HG03039 (cell line): ENCODE data around the gene SEC62.
"Not testable (repeated sequence)": the region's sequence is repeated elsewhere in the genome, so short reads cannot be mapped to it uniquely, and the experiment has no call there.

ENCODE experiments used
- ATAC-seq: cut with Tn5 transposase; IDR thresholded peaks from one replicate; pipeline ENCODE4 v1.9.1; 2021; ENCODE audit warnings: mild to moderate bottlenecking, moderate library complexity; ENCODE audit not compliant: unreplicated experiment

Gene SEC62

DNA sequence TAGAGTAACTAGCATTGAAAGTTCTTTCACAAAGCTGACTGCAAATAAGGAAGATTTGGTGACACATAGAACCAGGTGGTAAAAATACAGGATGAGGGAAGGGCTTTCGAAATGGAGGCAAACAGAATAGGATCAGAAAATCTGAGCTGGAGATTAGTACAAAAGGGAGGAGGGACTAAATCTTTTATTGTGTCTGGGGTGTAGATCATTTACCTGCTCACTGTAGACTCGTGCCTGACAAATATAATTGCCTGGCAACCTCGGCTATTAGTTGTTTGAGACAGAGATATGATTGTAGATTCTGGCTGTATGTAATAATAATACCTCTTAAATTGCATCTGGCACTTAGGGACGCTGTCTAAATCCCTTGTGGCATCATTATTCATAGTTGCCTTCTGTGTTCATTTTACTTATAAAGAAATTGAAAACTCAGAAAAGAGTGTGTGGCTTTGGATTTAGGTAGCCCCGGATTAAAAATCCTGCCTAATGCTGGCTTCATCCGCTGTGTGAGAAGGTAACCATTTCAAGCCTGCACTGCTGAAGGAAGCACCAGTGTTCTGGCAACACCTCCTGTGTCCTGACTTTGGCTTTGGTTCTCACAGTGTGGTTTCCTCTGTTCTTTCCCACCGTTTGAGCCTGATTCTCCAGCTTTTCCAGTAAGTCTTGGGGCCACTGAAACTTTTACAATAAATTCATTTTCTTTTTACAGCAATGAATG lies 46.2 kb downstream of the SEC62 start:
- ATAC-seq, result no peak

- no peak for ATAC-seq
Observed at GRCh38 chr3:170016057-170016456, 49.5 kb downstream of the SEC62 start.

DNA sequence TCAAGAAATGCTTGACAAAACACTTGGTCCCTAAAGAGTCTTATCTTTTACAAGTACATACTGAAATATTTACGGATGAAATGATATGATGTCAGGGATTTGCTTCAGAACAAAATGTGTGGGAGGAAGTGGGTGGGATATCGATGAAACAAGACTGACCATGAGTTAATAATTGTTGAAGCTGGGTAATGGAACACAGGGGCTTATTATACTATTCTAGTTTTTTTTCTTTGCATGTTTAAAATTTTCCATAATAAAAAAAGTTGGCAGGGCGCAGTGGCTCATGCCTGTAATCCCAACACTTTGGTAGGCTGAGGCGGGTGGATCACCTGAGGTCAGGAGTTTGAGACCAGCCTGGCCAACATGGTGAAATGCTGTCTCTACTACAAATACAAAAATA lies 52.7 kb downstream of the SEC62 start:
- ATAC-seq, result not testable (repeated sequence)

DNA sequence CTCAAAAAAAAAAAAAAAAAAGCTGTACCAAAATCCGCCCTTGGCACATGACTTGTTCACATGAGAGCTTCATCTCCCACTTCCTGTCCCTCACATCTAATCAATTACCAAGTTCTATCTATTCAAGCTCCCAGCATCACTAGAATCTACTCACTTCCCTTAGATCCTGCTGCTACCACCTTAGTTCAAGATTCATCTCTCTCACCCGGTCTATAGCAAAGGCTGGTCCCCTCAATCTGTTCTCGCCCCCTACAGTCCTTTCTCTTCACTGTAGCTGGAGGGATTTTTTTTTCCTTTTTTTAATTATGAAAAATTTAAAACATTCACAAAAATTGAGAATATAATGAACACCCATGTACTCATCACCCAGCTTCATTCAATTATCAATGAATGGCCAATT lies 54.5 kb downstream of the SEC62 start:
- ATAC-seq, result no peak

GRCh38 chr3:170022336-170022735 lies 55.7 kb downstream of the SEC62 start:
- no peak for ATAC-seq

GRCh38 chr3:170023165-170023564 lies 56.6 kb downstream of the SEC62 start:
- ATAC-seq, result no peak

- no peak for ATAC-seq
Observed at GRCh38 chr3:170024581-170024980, 58.0 kb downstream of the SEC62 start.

- no peak for ATAC-seq
Observed at GRCh38 chr3:170027233-170028102, 60.9 kb downstream of the SEC62 start.

DNA sequence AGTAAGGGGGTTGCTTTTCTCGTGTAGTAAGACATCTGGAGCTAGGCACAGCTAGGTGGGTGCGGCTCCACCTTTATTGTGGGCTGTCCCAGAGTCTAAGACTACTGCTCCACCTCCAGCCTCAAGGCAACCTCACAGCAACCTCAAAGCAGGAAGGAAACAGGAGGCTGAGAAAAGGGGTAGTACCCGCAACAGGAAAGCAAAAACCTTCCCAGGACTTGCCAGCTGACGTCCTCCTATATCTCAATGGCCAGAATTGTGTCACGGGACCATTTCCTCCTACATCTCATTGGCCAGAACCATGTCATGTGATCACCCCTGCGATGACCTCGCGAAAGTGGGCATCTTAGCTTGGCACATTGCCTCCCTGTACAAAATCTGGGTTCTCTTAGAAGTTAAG lies 66.9 kb downstream of the SEC62 start:
- ATAC-seq, result no peak

GRCh38 chr3:170037463-170038433 lies 71.1 kb downstream of the SEC62 start, which contains the start of gene GPR160:
TSS of gene GPR160 (plus strand) at chr3:170037995. CDS start at chr3:170083973, 45,978 bp downstream.
- ATAC-seq, result peak; percentile 83

DNA sequence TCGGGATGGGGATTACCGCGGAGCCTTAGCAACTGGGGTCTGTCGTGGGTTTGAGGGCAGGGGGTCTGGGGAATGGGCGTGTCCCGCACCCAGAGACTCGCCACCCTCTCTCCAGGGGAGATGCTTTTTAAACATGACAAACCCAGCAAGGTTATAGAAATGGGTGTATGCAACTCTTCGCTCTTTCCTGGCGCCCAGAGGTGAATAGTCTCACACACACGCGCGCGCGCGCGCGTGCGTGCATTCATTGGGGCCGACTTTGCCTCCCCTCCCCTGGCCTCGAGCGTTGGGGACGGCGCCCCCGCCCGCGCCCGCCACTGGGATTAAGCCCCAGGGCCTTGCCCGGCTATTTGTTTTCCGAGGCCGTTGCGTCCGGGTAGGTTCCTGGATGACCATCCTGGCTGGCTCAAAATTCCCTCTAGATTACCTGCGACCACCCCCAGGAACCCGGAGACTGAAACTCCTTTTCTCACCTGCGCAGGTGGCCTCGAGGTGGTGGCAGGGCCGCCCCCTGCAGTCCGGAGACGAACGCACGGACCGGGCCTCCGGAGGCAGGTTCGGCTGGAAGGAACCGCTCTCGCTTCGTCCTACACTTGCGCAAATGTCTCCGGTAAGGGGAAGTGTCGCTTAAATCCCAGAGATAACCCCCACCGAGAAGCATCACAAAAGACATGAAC lies 72.0 kb downstream of the SEC62 start:
- no peak for ATAC-seq

DNA sequence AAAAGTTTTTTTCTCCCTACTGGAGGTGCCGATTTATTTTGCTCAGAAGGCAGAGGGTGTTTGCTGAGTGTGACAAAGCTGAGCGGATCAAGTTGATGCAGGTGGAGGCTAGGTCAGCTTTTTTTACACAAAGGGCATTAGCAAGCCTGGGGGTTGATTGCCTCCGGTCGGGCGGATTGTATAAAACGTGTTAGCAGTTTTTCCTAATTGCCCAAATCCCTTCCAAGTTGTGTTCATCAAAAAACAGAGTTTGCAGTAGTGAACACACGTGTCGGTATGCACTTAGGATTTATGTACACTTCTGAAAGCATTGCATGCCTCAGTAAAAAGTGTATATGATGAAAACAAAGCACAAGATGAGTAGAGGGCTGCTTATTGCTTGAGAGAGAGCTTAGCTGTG lies 73.8 kb downstream of the SEC62 start:
- ATAC-seq, result no peak

- no peak for ATAC-seq
Observed at GRCh38 chr3:170043506-170043905, 76.9 kb downstream of the SEC62 start.

DNA sequence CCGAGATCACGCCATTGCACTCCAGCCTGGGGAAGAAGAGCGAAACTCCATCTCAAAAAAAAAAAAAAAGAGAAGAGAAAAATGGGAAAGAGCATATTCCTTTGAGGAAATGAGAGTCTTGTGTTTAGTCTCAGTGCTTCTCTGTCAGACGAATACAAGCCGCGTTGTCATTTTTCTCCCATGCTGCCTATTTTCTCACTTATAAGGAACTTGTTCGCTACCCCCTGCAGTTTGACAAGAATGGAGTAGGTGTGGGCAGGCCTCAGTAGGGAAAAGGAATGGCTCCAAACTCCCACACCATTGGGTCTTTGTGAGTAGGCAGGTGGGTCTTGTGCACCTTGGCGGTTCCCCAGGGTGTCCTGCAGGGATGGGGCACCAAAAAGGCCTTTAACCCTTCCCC lies 77.7 kb downstream of the SEC62 start:
- ATAC-seq, result no peak

DNA sequence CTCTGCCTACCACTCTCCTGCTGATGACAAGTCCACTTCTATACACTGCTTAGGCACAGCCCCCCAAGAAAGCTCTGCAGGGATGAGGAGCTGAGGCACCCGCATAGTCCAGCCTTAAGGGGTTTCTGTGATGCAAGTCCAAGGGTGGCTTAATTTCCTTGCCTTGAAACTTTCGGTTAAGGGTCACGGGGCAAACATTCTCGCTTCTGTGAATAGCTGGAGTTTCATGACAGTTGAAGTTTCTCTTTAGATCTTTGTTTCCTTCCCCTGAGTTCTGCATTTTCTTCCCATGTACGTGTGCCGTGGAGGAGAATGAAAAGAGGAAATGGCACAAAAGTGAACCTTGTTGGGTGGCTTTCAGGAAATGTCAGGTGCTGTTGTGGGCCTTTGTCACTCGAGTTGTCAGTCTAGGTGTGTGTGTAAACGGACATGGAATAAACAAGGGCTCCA lies 78.2 kb downstream of the SEC62 start:
- ATAC-seq, result peak; percentile 63

GRCh38 chr3:170046269-170047132 lies 79.9 kb downstream of the SEC62 start:
- no peak for ATAC-seq

DNA sequence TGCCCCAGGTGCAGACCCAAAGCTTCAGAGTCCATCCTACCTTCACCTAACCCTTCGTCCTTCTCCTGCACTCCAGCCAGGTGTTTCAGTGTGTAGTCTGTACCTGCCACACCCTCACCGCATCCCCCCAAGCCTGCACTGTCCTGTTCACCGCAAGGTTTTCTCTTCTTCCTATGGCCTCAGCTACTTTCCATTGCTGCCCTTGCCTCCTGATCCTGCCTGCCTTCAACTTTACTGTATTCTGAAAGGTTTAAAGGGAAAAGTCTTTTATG lies 80.5 kb downstream of the SEC62 start:
- ATAC-seq, result no peak
